SK-N-SH treated with all-trans-retinoic acid at 6 μM for 48 hours (cell line): ENCODE results near the gene RANBP1.

ENCODE experiments used
- ATAC-seq: fragments of 200-7000 bp; cut with Tn5 transposase; 3 replicates; pipeline ENCODE4 v1.9.1; 2020; ENCODE audit warnings: mild to moderate bottlenecking, moderate library complexity
- ARNTL ChIP-seq: fragments of 450-650 bp; formaldehyde crosslinking; IDR thresholded peaks from 2 replicates; pipeline ENCODE4 v1.5.0; 2020; ENCODE audit warnings: low read depth, mild to moderate bottlenecking, moderate library complexity, borderline replicate concordance
- BACH2 ChIP-seq: fragments of 250-450 bp; sonication (Bioruptor Pico); IDR thresholded peaks from 2 replicates; pipeline ENCODE4 v1.9.0; 2021; ENCODE audit warnings: mild to moderate bottlenecking, borderline replicate concordance
- CSDC2 ChIP-seq: fragments of 250-450 bp; sonication (Bioruptor Pico); IDR thresholded peaks from 2 replicates; pipeline ENCODE4 v1.5.0; 2020; ENCODE audit warnings: mild to moderate bottlenecking, moderate library complexity
- ESRRG ChIP-seq: fragments of 250-450 bp; sonication (Bioruptor Pico); IDR thresholded peaks from 2 replicates; pipeline ENCODE4 v1.6.1; 2021; ENCODE audit warnings: mild to moderate bottlenecking
- GLIS3 ChIP-seq: fragments of 250-450 bp; sonication (Bioruptor Pico); IDR thresholded peaks from 2 replicates; pipeline ENCODE4 v1.5.0; 2020; ENCODE audit warnings: mild to moderate bottlenecking, moderate library complexity
- ISL1 ChIP-seq: fragments of 250-450 bp; sonication (Bioruptor Pico); IDR thresholded peaks from 2 replicates; pipeline ENCODE4 v2.1.2; 2022; ENCODE audit warnings: mild to moderate bottlenecking, moderate library complexity
- OSR1 ChIP-seq: fragments of 250-450 bp; sonication (Bioruptor Pico); IDR thresholded peaks from 2 replicates; pipeline ENCODE4 v1.8.0; 2022; ENCODE audit warnings: moderate library complexity, mild to moderate bottlenecking, inconsistent platforms
- PATZ1 ChIP-seq: fragments of 250-450 bp; sonication (Bioruptor Pico); IDR thresholded peaks from 2 replicates; pipeline ENCODE4 v1.8.0; 2020; ENCODE audit warnings: mild to moderate bottlenecking, moderate library complexity, borderline replicate concordance
- PPARA ChIP-seq: fragments of 250-450 bp; sonication (Bioruptor Pico); IDR thresholded peaks from 2 replicates; pipeline ENCODE4 v1.5.0; 2020; ENCODE audit warnings: mild to moderate bottlenecking, borderline replicate concordance
- RARB ChIP-seq: fragments of 250-450 bp; sonication (Bioruptor Pico); IDR thresholded peaks from 2 replicates; pipeline ENCODE4 v1.8.0; 2021; ENCODE audit warnings: mild to moderate bottlenecking, moderate library complexity
- SNAI2 ChIP-seq: fragments of 250-450 bp; sonication (Bioruptor Pico); IDR thresholded peaks from 2 replicates; pipeline ENCODE4 v1.5.0; 2020; ENCODE audit warnings: mild to moderate bottlenecking, moderate library complexity
- TCF4 ChIP-seq: fragments of 250-450 bp; sonication (Bioruptor Pico); IDR thresholded peaks from 2 replicates; pipeline ENCODE4 v1.8.0; 2021; ENCODE audit warnings: mild to moderate bottlenecking, moderate library complexity, borderline replicate concordance
- TSHZ2 ChIP-seq: fragments of 250-450 bp; sonication (Bioruptor Pico); IDR thresholded peaks from 2 replicates; pipeline ENCODE4 v1.5.0; 2020; ENCODE audit warnings: mild to moderate bottlenecking, moderate library complexity
- ZC3H10 ChIP-seq: fragments of 250-450 bp; sonication (Bioruptor Pico); IDR thresholded peaks from 2 replicates; pipeline ENCODE4 v1.5.1; 2021; ENCODE audit warnings: mild to moderate bottlenecking, moderate library complexity
- ZFP3 ChIP-seq: fragments of 250-450 bp; sonication (Bioruptor Pico); IDR thresholded peaks from 2 replicates; pipeline ENCODE4 v1.5.0; 2020; ENCODE audit warnings: mild to moderate bottlenecking, moderate library complexity
- ZFP30 ChIP-seq: fragments of 450-650 bp; formaldehyde crosslinking; IDR thresholded peaks from 2 replicates; pipeline ENCODE4 v1.5.0; 2022; ENCODE audit warnings: mild to moderate bottlenecking, moderate library complexity
- ZNF565 ChIP-seq: fragments of 450-650 bp; formaldehyde crosslinking; conservative IDR thresholded peaks from 2 replicates; pipeline ENCODE4 v1.5.0; 2020; ENCODE audit warnings: low read depth, mild to moderate bottlenecking, moderate library complexity
- ZNF8 ChIP-seq: fragments of 450-650 bp; formaldehyde crosslinking; IDR thresholded peaks from 2 replicates; pipeline ENCODE4 v1.5.0; 2020; ENCODE audit warnings: mild to moderate bottlenecking, moderate library complexity
- TF ChIP-seq, protein P1 (sequence below): fragments of 250-450 bp; sonication (Bioruptor Pico); IDR thresholded peaks from 2 replicates; pipeline ENCODE4 v1.8.0; 2021; ENCODE audit warnings: low read depth, mild to moderate bottlenecking, moderate library complexity, borderline replicate concordance
- TF ChIP-seq, protein P2 (sequence below): fragments of 250-450 bp; sonication (Bioruptor Pico); IDR thresholded peaks from 2 replicates; pipeline ENCODE4 v1.5.1; 2020; ENCODE audit warnings: low read depth, mild to moderate bottlenecking, moderate library complexity

The RANBP1 gene

GRCh38 chr22:20121856-20122415 is 6.0 kb downstream of the RANBP1 start:
- no peak for ATAC-seq
- TF ChIP-seq PPARA (CRISPR knock-in tag) (no peak), TCF4 (no peak), OSR1 (CRISPR knock-in tag) (no peak), ZNF8 (CRISPR knock-in tag) (no peak), ESRRG (CRISPR knock-in tag) (no peak), PATZ1 (CRISPR knock-in tag) (no peak), BACH2 (CRISPR knock-in tag) (no peak), RARB (CRISPR knock-in tag) (no peak)
- TF ChIP-seq, protein P1, sequence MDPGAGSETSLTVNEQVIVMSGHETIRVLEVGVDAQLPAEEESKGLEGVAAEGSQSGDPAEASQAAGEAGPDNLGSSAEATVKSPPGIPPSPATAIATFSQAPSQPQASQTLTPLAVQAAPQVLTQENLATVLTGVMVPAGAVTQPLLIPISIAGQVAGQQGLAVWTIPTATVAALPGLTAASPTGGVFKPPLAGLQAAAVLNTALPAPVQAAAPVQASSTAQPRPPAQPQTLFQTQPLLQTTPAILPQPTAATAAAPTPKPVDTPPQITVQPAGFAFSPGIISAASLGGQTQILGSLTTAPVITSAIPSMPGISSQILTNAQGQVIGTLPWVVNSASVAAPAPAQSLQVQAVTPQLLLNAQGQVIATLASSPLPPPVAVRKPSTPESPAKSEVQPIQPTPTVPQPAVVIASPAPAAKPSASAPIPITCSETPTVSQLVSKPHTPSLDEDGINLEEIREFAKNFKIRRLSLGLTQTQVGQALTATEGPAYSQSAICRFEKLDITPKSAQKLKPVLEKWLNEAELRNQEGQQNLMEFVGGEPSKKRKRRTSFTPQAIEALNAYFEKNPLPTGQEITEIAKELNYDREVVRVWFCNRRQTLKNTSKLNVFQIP (CRISPR knock-in tag), result no peak
- TF ChIP-seq, all 23 proteins: peak for 0

- no peak for ATAC-seq
Measured at GRCh38 chr22:20123366-20124082, 7.6 kb downstream of the RANBP1 start.

GRCh38 chr22:20124083-20124787 is 8.3 kb downstream of the RANBP1 start:
- TF ChIP-seq PPARA (CRISPR knock-in tag) (no peak), ARNTL (no peak), ZC3H10 (CRISPR knock-in tag) (no peak)
- TF ChIP-seq, all 23 proteins: peak for 0

More at GRCh38 chr22:20123366-20124082, 7.6 kb downstream of the RANBP1 start:
- TF ChIP-seq BACH2 (CRISPR knock-in tag), result no peak
- TF ChIP-seq ESRRG (CRISPR knock-in tag), result no peak
- no peak for TF ChIP-seq ARNTL
- TF ChIP-seq PATZ1 (CRISPR knock-in tag), result no peak
- TF ChIP-seq ZNF565 (CRISPR knock-in tag), result no peak
- no peak for TF ChIP-seq GLIS3
- no peak for TF ChIP-seq ZC3H10 (CRISPR knock-in tag)
- no peak for TF ChIP-seq ZFP3
- TF ChIP-seq SNAI2 (CRISPR knock-in tag), result no peak
- TF ChIP-seq ZNF8 (CRISPR knock-in tag), result no peak
- no peak for TF ChIP-seq OSR1 (CRISPR knock-in tag)
- TF ChIP-seq CSDC2, result no peak
- TF ChIP-seq, protein P2, sequence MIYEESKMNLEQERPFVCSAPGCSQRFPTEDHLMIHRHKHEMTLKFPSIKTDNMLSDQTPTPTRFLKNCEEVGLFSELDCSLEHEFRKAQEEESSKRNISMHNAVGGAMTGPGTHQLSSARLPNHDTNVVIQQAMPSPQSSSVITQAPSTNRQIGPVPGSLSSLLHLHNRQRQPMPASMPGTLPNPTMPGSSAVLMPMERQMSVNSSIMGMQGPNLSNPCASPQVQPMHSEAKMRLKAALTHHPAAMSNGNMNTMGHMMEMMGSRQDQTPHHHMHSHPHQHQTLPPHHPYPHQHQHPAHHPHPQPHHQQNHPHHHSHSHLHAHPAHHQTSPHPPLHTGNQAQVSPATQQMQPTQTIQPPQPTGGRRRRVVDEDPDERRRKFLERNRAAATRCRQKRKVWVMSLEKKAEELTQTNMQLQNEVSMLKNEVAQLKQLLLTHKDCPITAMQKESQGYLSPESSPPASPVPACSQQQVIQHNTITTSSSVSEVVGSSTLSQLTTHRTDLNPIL (CRISPR knock-in tag), result no peak
- TF ChIP-seq, all 23 proteins: peak for 0

GRCh38 chr22:20125201-20126174 is 9.6 kb downstream of the RANBP1 start:
- no peak for ATAC-seq
- TF ChIP-seq RARB (CRISPR knock-in tag), result no peak
- no peak for TF ChIP-seq ZNF565 (CRISPR knock-in tag)
- TF ChIP-seq, protein P1 (CRISPR knock-in tag), result no peak
- no peak for TF ChIP-seq ZFP30 (CRISPR knock-in tag)
- TF ChIP-seq TSHZ2, result no peak
- no peak for TF ChIP-seq OSR1 (CRISPR knock-in tag)
- TF ChIP-seq SNAI2 (CRISPR knock-in tag), result no peak
- no peak for TF ChIP-seq ESRRG (CRISPR knock-in tag)
- TF ChIP-seq ZNF8 (CRISPR knock-in tag), result no peak
- no peak for TF ChIP-seq ISL1 (CRISPR knock-in tag)
- no peak for TF ChIP-seq ZC3H10 (CRISPR knock-in tag)
- TF ChIP-seq ZFP3, result no peak

More at GRCh38 chr22:20124083-20124787, 8.3 kb downstream of the RANBP1 start:
- no peak for ATAC-seq
